ENCODE measurements around the gene CCR7. TPM values are rescaled to one million over a fixed set of nuclear protein-coding genes. Genes with fewer than 3 reads are reported as not detected.

CCR7 gene
- total and polyA plus RNA-seq, 2 of the 13 experiments (the other 11 are each of a cell fraction or from before 2014, with no cell fraction given): 0.04 to 0.53 TPM

DNA sequence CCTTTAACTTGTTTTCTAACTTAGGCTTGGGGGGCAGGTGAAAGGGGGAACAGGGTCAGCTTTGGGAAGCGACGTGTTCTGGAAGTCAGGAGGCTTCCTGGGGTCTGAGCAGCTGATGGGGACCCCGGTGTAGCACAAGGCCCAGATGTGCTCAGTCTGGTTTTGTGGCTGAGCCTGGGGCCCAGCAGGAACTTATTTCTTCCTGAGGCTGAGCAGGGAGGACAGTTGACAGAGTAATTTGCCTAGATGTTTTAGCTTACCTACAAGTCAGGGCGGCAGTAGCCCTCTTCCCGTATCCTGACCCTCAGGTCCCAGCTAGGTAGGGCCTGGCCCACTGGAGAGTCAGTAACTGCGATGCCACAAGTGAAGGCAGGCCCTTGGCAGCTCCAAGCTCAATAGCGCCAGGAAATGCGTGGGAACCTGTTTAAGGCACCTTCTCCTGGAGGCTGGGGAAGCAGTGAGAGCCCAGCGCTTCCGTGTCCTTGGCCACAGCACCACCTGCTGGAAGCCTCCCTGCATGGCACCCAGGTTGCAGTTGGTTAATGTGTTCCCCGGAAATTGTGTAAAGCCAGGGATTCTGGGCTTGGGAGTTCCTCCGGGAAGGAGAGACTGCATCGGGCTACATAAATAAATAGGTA lies 5.2 kb downstream of the CCR7 start (continued):
- TF ChIP-seq, protein P1, sequence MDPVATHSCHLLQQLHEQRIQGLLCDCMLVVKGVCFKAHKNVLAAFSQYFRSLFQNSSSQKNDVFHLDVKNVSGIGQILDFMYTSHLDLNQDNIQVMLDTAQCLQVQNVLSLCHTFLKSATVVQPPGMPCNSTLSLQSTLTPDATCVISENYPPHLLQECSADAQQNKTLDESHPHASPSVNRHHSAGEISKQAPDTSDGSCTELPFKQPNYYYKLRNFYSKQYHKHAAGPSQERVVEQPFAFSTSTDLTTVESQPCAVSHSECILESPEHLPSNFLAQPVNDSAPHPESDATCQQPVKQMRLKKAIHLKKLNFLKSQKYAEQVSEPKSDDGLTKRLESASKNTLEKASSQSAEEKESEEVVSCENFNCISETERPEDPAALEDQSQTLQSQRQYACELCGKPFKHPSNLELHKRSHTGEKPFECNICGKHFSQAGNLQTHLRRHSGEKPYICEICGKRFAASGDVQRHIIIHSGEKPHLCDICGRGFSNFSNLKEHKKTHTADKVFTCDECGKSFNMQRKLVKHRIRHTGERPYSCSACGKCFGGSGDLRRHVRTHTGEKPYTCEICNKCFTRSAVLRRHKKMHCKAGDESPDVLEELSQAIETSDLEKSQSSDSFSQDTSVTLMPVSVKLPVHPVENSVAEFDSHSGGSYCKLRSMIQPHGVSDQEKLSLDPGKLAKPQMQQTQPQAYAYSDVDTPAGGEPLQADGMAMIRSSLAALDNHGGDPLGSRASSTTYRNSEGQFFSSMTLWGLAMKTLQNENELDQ (CRISPR knock-in tag; IDR thresholded peaks at IDR 0.05; ENCODE audit: borderline replicate concordance): no peak
- TF ChIP-seq, protein P2, sequence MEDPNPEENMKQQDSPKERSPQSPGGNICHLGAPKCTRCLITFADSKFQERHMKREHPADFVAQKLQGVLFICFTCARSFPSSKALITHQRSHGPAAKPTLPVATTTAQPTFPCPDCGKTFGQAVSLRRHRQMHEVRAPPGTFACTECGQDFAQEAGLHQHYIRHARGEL (CRISPR knock-in tag; IDR thresholded peaks at IDR 0.05): no peak
- no peak for TF ChIP-seq NPAS2 (CRISPR knock-in tag; IDR thresholded peaks at IDR 0.05; ENCODE audit: borderline replicate concordance)
- TF ChIP-seq, protein P3, sequence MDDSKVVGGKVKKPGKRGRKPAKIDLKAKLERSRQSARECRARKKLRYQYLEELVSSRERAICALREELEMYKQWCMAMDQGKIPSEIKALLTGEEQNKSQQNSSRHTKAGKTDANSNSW (CRISPR knock-in tag; IDR thresholded peaks at IDR 0.05; ENCODE audit: borderline replicate concordance): no peak
- TF ChIP-seq ZNF629 (CRISPR knock-in tag; conservative IDR thresholded peaks at IDR 0.05): peak; percentile 46; the same call in 1 of the 2 replicates
- peak; percentile 58; the same call in 1 of the 2 replicates for TF ChIP-seq TSC22D2 (CRISPR knock-in tag; IDR thresholded peaks at IDR 0.05; ENCODE audit: borderline replicate concordance)
- TF ChIP-seq, protein P4, sequence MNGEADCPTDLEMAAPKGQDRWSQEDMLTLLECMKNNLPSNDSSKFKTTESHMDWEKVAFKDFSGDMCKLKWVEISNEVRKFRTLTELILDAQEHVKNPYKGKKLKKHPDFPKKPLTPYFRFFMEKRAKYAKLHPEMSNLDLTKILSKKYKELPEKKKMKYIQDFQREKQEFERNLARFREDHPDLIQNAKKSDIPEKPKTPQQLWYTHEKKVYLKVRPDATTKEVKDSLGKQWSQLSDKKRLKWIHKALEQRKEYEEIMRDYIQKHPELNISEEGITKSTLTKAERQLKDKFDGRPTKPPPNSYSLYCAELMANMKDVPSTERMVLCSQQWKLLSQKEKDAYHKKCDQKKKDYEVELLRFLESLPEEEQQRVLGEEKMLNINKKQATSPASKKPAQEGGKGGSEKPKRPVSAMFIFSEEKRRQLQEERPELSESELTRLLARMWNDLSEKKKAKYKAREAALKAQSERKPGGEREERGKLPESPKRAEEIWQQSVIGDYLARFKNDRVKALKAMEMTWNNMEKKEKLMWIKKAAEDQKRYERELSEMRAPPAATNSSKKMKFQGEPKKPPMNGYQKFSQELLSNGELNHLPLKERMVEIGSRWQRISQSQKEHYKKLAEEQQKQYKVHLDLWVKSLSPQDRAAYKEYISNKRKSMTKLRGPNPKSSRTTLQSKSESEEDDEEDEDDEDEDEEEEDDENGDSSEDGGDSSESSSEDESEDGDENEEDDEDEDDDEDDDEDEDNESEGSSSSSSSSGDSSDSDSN (CRISPR knock-in tag; IDR thresholded peaks at IDR 0.05): peak; percentile 59; the same call in 1 of the 2 replicates
- TF ChIP-seq ISL2 (CRISPR knock-in tag; IDR thresholded peaks at IDR 0.05): peak; percentile 58; the same call in 1 of the 2 replicates
- TF ChIP-seq, protein P5, sequence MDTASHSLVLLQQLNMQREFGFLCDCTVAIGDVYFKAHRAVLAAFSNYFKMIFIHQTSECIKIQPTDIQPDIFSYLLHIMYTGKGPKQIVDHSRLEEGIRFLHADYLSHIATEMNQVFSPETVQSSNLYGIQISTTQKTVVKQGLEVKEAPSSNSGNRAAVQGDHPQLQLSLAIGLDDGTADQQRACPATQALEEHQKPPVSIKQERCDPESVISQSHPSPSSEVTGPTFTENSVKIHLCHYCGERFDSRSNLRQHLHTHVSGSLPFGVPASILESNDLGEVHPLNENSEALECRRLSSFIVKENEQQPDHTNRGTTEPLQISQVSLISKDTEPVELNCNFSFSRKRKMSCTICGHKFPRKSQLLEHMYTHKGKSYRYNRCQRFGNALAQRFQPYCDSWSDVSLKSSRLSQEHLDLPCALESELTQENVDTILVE (CRISPR knock-in tag; IDR thresholded peaks at IDR 0.05): peak; percentile 71; the same call in 1 of the 2 replicates
- TF ChIP-seq GATAD2A (CRISPR knock-in tag; IDR thresholded peaks at IDR 0.05): peak; percentile 87
- TF ChIP-seq MIXL1 (CRISPR knock-in tag; IDR thresholded peaks at IDR 0.05): peak; percentile 96
- TF ChIP-seq GATA4 (IDR thresholded peaks at IDR 0.05; ENCODE audit: borderline replicate concordance, low read depth): no peak
- TF ChIP-seq, protein P6, sequence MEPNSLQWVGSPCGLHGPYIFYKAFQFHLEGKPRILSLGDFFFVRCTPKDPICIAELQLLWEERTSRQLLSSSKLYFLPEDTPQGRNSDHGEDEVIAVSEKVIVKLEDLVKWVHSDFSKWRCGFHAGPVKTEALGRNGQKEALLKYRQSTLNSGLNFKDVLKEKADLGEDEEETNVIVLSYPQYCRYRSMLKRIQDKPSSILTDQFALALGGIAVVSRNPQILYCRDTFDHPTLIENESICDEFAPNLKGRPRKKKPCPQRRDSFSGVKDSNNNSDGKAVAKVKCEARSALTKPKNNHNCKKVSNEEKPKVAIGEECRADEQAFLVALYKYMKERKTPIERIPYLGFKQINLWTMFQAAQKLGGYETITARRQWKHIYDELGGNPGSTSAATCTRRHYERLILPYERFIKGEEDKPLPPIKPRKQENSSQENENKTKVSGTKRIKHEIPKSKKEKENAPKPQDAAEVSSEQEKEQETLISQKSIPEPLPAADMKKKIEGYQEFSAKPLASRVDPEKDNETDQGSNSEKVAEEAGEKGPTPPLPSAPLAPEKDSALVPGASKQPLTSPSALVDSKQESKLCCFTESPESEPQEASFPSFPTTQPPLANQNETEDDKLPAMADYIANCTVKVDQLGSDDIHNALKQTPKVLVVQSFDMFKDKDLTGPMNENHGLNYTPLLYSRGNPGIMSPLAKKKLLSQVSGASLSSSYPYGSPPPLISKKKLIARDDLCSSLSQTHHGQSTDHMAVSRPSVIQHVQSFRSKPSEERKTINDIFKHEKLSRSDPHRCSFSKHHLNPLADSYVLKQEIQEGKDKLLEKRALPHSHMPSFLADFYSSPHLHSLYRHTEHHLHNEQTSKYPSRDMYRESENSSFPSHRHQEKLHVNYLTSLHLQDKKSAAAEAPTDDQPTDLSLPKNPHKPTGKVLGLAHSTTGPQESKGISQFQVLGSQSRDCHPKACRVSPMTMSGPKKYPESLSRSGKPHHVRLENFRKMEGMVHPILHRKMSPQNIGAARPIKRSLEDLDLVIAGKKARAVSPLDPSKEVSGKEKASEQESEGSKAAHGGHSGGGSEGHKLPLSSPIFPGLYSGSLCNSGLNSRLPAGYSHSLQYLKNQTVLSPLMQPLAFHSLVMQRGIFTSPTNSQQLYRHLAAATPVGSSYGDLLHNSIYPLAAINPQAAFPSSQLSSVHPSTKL (CRISPR knock-in tag; IDR thresholded peaks at IDR 0.05): peak; percentile 78
- TF ChIP-seq, protein P7, sequence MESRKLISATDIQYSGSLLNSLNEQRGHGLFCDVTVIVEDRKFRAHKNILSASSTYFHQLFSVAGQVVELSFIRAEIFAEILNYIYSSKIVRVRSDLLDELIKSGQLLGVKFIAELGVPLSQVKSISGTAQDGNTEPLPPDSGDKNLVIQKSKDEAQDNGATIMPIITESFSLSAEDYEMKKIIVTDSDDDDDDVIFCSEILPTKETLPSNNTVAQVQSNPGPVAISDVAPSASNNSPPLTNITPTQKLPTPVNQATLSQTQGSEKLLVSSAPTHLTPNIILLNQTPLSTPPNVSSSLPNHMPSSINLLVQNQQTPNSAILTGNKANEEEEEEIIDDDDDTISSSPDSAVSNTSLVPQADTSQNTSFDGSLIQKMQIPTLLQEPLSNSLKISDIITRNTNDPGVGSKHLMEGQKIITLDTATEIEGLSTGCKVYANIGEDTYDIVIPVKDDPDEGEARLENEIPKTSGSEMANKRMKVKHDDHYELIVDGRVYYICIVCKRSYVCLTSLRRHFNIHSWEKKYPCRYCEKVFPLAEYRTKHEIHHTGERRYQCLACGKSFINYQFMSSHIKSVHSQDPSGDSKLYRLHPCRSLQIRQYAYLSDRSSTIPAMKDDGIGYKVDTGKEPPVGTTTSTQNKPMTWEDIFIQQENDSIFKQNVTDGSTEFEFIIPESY (CRISPR knock-in tag; IDR thresholded peaks at IDR 0.05): peak; percentile 66; the same call in 1 of the 2 replicates
